Measurements from ENCODE around the gene TMEM26.

The TMEM26 gene

DNA sequence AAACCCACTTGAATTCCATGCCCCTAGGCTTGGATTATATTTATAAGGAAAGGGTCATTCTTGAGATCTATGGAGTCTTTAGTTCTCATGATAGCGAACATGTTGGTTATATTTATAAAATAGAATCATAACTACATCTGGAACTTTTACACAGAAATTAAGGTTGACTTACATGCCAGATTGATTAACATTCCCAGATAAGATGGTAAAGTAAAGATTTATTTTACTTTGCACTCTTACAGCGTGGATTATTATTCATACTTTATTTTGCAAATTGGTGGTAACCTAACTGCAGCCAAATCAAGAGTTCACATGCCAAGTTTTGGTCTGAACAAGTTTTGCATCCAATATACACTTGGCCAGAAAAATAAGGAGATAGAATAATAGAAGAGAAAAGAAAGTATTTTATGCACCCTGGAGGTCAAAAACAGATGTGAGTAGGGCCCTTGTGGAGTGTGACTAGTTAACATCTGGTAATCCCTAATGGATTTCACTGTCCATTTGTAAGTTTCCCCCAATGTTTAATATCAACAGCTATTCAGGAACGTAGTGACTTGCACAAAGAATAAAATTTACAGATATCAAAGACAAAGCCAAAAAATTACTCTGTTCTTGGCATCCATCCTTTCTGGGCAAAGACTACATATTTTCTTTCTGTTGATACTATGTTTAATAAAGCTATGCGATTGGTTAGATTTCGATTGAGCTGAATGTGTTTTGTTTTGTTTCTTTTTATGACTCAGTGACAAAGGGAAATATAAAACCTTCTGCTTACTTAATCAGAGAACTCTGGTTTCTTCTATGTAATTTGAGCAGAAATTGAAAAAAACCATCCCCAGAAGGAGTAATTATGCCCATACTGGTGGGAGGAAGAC, 10.1 kb upstream of the TMEM26 start:
- Histone ChIP-seq H3K4me3 (ENCODE audit: low read length, poor library complexity, severe bottlenecking) (no peak overlapping the region), H3K9me2 (replicated peaks; ENCODE audit: low read depth, low read length) (no peaks in the 10 kb centered on the region), H3K27me3 (ENCODE audit: insufficient read depth, low read length, poor library complexity, severe bottlenecking) (no peaks in the 10 kb centered on the region), H2AFZ (ENCODE audit: low read length) (no peak overlapping the region), H3K9ac (ENCODE audit: low read depth, low read length, poor library complexity, severe bottlenecking) (no peak overlapping the region), H3K79me2 (ENCODE audit: insufficient read depth, low read length) (no peaks in the 10 kb centered on the region), H4K20me1 (ENCODE audit: insufficient read depth, low read length, poor library complexity, severe bottlenecking) (no peaks in the 10 kb centered on the region), H3F3A (ENCODE audit: low read depth) (no peaks in the 10 kb centered on the region), H3K4me1 (ENCODE audit: insufficient read depth, low read length, poor library complexity, severe bottlenecking) (no peaks in the 10 kb centered on the region), H3K4me2 (ENCODE audit: low read depth, low read length, poor library complexity, severe bottlenecking) (no peak overlapping the region), H3K36me3 (ENCODE audit: insufficient read depth, low read length) (no peaks in the 10 kb centered on the region), H3K9me3 (ENCODE audit: insufficient read depth, low read depth, low read length) (no peaks in the 10 kb centered on the region)
- TF ChIP-seq CTCF (conservative IDR thresholded peaks at IDR 0.05; ENCODE audit: low read length) (no peak), EZH2phosphoT487 (IDR thresholded peaks at IDR 0.05; ENCODE audit: borderline replicate concordance) (no peak)

GRCh38 chr10:61460835-61461234, 7.7 kb upstream of the TMEM26 start:
- no peak overlapping the region for H3K4me3 ChIP-seq (ENCODE audit: low read length, poor library complexity, severe bottlenecking)
- no peaks in the 10 kb centered on the region for H3K4me1 ChIP-seq (ENCODE audit: insufficient read depth, low read length, poor library complexity, severe bottlenecking)
- no peaks in the 10 kb centered on the region for H3K36me3 ChIP-seq (ENCODE audit: insufficient read depth, low read length)
- H3F3A ChIP-seq (ENCODE audit: low read depth) = no peaks in the 10 kb centered on the region
- no peaks in the 10 kb centered on the region for H4K20me1 ChIP-seq (ENCODE audit: insufficient read depth, low read length, poor library complexity, severe bottlenecking)
- no peaks in the 10 kb centered on the region for H3K79me2 ChIP-seq (ENCODE audit: insufficient read depth, low read length)
- no peak overlapping the region for H2AFZ ChIP-seq (ENCODE audit: low read length)
- no peak overlapping the region for H3K4me2 ChIP-seq (ENCODE audit: low read depth, low read length, poor library complexity, severe bottlenecking)
- no peak overlapping the region for H3K9ac ChIP-seq (ENCODE audit: low read depth, low read length, poor library complexity, severe bottlenecking)
- no peaks in the 10 kb centered on the region for H3K9me3 ChIP-seq (ENCODE audit: insufficient read depth, low read depth, low read length)
- H3K27me3 ChIP-seq (ENCODE audit: insufficient read depth, low read length, poor library complexity, severe bottlenecking) = no peaks in the 10 kb centered on the region
- H3K9me2 ChIP-seq (replicated peaks; ENCODE audit: low read depth, low read length) = no peaks in the 10 kb centered on the region
- no peak for TF ChIP-seq EZH2phosphoT487 (IDR thresholded peaks at IDR 0.05; ENCODE audit: borderline replicate concordance)

DNA sequence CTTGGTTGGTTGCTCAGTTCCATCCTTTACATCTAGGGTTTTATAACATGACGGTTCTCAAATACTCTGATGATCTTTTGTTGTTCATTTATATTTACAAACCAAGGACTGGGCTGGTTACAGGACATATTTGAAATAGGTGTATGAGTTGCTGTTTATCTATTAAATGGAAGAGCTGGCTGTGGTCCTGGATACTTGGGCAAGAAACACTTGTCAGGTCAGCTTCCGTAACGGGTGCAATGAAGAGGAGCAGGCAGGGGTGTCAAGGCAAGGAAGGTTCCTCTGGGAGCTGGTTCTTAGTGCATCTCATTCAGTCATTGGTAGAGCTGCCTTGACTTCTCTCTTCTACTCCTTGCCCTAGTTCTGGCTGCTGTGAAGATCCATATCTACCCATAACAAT, 4.8 kb upstream of the TMEM26 start:
- Histone ChIP-seq H3K4me1 (ENCODE audit: insufficient read depth, low read length, poor library complexity, severe bottlenecking) (peaks cover 14% of the 10 kb centered on the region), H4K20me1 (ENCODE audit: insufficient read depth, low read length, poor library complexity, severe bottlenecking) (no peaks in the 10 kb centered on the region), H3K27me3 (ENCODE audit: insufficient read depth, low read length, poor library complexity, severe bottlenecking) (no peaks in the 10 kb centered on the region), H3K9me2 (replicated peaks; ENCODE audit: low read depth, low read length) (no peaks in the 10 kb centered on the region), H3K4me3 (ENCODE audit: low read length, poor library complexity, severe bottlenecking) (no peak overlapping the region), H3K36me3 (ENCODE audit: insufficient read depth, low read length) (no peaks in the 10 kb centered on the region), H3K79me2 (ENCODE audit: insufficient read depth, low read length) (no peaks in the 10 kb centered on the region), H3F3A (ENCODE audit: low read depth) (no peaks in the 10 kb centered on the region), H3K9ac (ENCODE audit: low read depth, low read length, poor library complexity, severe bottlenecking) (no peak overlapping the region), H3K4me2 (ENCODE audit: low read depth, low read length, poor library complexity, severe bottlenecking) (no peak overlapping the region), H3K9me3 (ENCODE audit: insufficient read depth, low read depth, low read length) (no peaks in the 10 kb centered on the region), H2AFZ (ENCODE audit: low read length) (no peak overlapping the region)
- TF ChIP-seq EZH2phosphoT487 (IDR thresholded peaks at IDR 0.05; ENCODE audit: borderline replicate concordance) = no peak
- TF ChIP-seq CTCF (conservative IDR thresholded peaks at IDR 0.05; ENCODE audit: low read length) = no peak
